DOHH2 (cell line): ENCODE measurements around the gene ARL5A.

Experiments used
- H3F3A ChIP-seq: fragments of 200-600 bp; sonication (generic), shearing (Covaris generic); 2 replicates; pipeline ENCODE4 v1.6.0; 2016; ENCODE audit warnings: antibody characterized with exemption, mild to moderate bottlenecking; ENCODE audit not compliant: control insufficient read depth, insufficient read depth
- H3K27ac ChIP-seq: fragments of 200-600 bp; sonication (generic); 2 replicates; pipeline ENCODE4 v1.5.1; 2014; ENCODE audit warnings: low read depth, mild to moderate bottlenecking, low read length, moderate library complexity
- H3K27me3 ChIP-seq: fragments of 200-600 bp; sonication (generic); 2 replicates; pipeline ENCODE4 v1.6.1; 2014; ENCODE audit warnings: mild to moderate bottlenecking, low read length, mixed read lengths; ENCODE audit not compliant: control insufficient read depth
- H3K36me3 ChIP-seq: fragments of 200-600 bp; sonication (generic); 2 replicates; pipeline ENCODE4 v1.6.1; 2014; ENCODE audit warnings: mild to moderate bottlenecking, low read length, moderate library complexity, mixed read lengths; ENCODE audit not compliant: control insufficient read depth
- H3K4me1 ChIP-seq: fragments of 200-600 bp; sonication (generic); 2 replicates; pipeline ENCODE4 v1.6.1; 2014; ENCODE audit warnings: mild to moderate bottlenecking, low read length, mixed read lengths; ENCODE audit not compliant: control insufficient read depth
- H3K4me2 ChIP-seq: fragments of 200-600 bp; sonication (generic); 2 replicates; pipeline ENCODE4 v1.6.0; 2014; ENCODE audit warnings: mild to moderate bottlenecking, low read length, moderate library complexity
- H3K4me3 ChIP-seq: fragments of 200-600 bp; sonication (generic); 2 replicates; pipeline ENCODE4 v1.5.1; 2014; ENCODE audit warnings: mild to moderate bottlenecking, low read length, mixed read lengths
- H3K79me2 ChIP-seq: fragments of 200-600 bp; sonication (generic); 2 replicates; pipeline ENCODE4 v1.6.1; 2014; ENCODE audit warnings: mild to moderate bottlenecking, low read length, mixed read lengths; ENCODE audit not compliant: control insufficient read depth
- H3K9me2 ChIP-seq: fragments of 200-600 bp; sonication (generic); replicated peaks from 2 replicates; pipeline ENCODE4 v1.6.1; 2014; ENCODE audit warnings: mild to moderate bottlenecking, low read length, mixed read lengths; ENCODE audit not compliant: control insufficient read depth
- H3K9me3 ChIP-seq: fragments of 200-600 bp; sonication (generic); 2 replicates; pipeline ENCODE4 v1.6.1; 2014; ENCODE audit warnings: antibody characterized with exemption, low read length, mixed read lengths; ENCODE audit not compliant: control insufficient read depth, insufficient read depth
- H4K20me1 ChIP-seq: fragments of 200-600 bp; sonication (generic); 2 replicates; pipeline ENCODE4 v1.6.0; 2014; ENCODE audit warnings: low read depth, mild to moderate bottlenecking, antibody characterized with exemption, low read length, moderate library complexity; ENCODE audit not compliant: control insufficient read depth, insufficient read depth
- EZH2phosphoT487 ChIP-seq: fragments of 200-600 bp; sonication (generic); IDR thresholded peaks from 2 replicates; pipeline ENCODE4 v1.6.1; 2017; ENCODE audit warnings: borderline replicate concordance, mild to moderate bottlenecking, antibody characterized with exemption, low read length, moderate library complexity, mixed read lengths
- TF ChIP-seq, protein P1 (sequence below): fragments of 200-600 bp; sonication (generic); IDR thresholded peaks from one replicate; pipeline ENCODE4 v1.5.1; 2014; ENCODE audit warnings: antibody characterized with exemption, mild to moderate bottlenecking, low read depth, low read length; ENCODE audit not compliant: poor library complexity, severe bottlenecking

Gene ARL5A

DNA sequence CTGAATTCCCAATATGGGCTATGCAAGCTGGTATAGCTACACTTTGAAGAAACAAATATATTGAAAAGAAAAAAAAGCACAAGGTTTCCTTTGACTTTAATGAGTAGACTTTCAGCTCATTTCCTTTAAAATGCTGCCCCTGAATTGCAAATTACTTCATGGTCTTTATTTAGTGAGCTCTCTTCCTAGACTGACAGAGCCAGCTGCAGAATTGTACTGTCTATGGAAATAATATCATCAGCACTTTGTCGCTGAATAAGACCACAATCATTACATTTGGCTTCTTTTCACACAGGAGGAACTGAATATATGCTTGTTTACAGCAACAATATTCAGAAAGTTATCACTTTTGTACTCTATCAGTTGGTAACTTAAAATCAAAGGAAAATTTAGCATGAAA is 41.7 kb downstream of the ARL5A start:
- H3K9me2 ChIP-seq: no peaks in the 10 kb centered on the region
- no peaks in the 10 kb centered on the region for H3K4me1 ChIP-seq
- no peak overlapping the region for H3K4me2 ChIP-seq
- no peak overlapping the region for H3K4me3 ChIP-seq
- no peak for TF ChIP-seq EZH2phosphoT487
- TF ChIP-seq, protein P1, sequence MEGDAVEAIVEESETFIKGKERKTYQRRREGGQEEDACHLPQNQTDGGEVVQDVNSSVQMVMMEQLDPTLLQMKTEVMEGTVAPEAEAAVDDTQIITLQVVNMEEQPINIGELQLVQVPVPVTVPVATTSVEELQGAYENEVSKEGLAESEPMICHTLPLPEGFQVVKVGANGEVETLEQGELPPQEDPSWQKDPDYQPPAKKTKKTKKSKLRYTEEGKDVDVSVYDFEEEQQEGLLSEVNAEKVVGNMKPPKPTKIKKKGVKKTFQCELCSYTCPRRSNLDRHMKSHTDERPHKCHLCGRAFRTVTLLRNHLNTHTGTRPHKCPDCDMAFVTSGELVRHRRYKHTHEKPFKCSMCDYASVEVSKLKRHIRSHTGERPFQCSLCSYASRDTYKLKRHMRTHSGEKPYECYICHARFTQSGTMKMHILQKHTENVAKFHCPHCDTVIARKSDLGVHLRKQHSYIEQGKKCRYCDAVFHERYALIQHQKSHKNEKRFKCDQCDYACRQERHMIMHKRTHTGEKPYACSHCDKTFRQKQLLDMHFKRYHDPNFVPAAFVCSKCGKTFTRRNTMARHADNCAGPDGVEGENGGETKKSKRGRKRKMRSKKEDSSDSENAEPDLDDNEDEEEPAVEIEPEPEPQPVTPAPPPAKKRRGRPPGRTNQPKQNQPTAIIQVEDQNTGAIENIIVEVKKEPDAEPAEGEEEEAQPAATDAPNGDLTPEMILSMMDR: no peak
- no peaks in the 10 kb centered on the region for H3K9me3 ChIP-seq
- peaks cover 12% of the 10 kb centered on the region for H3K36me3 ChIP-seq
- H3F3A ChIP-seq: no peaks in the 10 kb centered on the region
- H3K79me2 ChIP-seq: no peaks in the 10 kb centered on the region
- no peaks in the 10 kb centered on the region for H3K27me3 ChIP-seq
- no peak overlapping the region for H3K27ac ChIP-seq
- no peaks in the 10 kb centered on the region for H4K20me1 ChIP-seq

DNA sequence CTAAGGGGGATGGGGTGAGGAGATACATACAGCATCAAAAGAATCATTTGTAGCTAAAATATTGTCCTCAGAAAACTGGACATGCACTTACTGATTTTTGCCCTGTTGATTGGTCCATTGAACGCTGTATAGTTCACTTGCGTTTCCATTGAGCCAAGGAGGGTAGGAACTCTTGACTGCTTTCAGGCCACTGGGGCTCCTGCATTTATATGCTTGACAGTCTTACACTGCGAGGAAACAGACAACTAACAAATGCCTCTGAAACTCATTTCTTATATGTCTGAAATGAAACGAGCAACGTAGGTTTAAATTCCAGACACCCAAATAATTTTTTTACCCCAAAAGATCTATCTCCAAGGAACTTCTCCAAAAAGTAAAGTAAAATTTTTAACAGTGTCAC is 42.1 kb downstream of the ARL5A start:
- H3K4me3 ChIP-seq: no peak overlapping the region
- H3K9me3 ChIP-seq: no peaks in the 10 kb centered on the region
- no peak for TF ChIP-seq EZH2phosphoT487
- TF ChIP-seq, protein P1: no peak
- no peaks in the 10 kb centered on the region for H3K79me2 ChIP-seq
- H3K36me3 ChIP-seq: peaks cover 13% of the 10 kb centered on the region
- H3K4me2 ChIP-seq: no peak overlapping the region
- no peaks in the 10 kb centered on the region for H3K9me2 ChIP-seq
- no peaks in the 10 kb centered on the region for H3K27me3 ChIP-seq
- H4K20me1 ChIP-seq: no peaks in the 10 kb centered on the region
- no peaks in the 10 kb centered on the region for H3K4me1 ChIP-seq
- H3F3A ChIP-seq: no peaks in the 10 kb centered on the region
- H3K27ac ChIP-seq: no peak overlapping the region

DNA sequence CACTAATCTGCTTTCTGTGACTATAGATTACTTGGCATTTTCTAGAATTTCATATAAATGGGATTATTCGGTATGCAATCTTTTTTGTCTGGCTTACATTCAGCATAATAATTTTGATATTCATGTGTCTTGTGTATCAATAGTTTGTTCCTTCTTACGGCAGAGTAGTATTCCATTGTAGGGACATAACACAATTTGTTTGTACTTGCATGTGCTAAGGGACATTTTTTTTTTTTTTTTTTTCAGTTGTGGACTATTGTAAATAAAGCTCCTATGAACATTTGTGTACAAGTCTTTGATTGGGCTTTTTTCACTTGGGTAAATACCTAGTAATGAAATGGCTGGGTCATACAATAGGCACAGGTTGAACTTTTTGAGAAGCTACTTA is 45.1 kb downstream of the ARL5A start:
- Histone ChIP-seq H3K27ac (no peak overlapping the region), H3K4me2 (no peak overlapping the region), H3K4me3 (no peak overlapping the region), H3K79me2 (no peaks in the 10 kb centered on the region), H3K36me3 (peaks cover 14% of the 10 kb centered on the region), H3F3A (no peaks in the 10 kb centered on the region), H3K9me3 (no peaks in the 10 kb centered on the region), H4K20me1 (no peaks in the 10 kb centered on the region), H3K27me3 (no peaks in the 10 kb centered on the region), H3K4me1 (no peaks in the 10 kb centered on the region), H3K9me2 (no peaks in the 10 kb centered on the region)
- TF ChIP-seq, protein P1: no peak
- TF ChIP-seq EZH2phosphoT487: no peak
